Cerebellar nuclear complex (tissue), 1 donor: ENCODE results near the gene FLT4.
"Not testable (repeated sequence)": the region's sequence is repeated elsewhere in the genome, so short reads cannot be mapped to it uniquely, and the experiment has no call there.

Experiments used
- DNase-seq, 2 experiments: peaks; one replicate each; lab custom pipeline; 2025; lab: John Stamatoyannopoulos, UW

The FLT4 gene

DNA sequence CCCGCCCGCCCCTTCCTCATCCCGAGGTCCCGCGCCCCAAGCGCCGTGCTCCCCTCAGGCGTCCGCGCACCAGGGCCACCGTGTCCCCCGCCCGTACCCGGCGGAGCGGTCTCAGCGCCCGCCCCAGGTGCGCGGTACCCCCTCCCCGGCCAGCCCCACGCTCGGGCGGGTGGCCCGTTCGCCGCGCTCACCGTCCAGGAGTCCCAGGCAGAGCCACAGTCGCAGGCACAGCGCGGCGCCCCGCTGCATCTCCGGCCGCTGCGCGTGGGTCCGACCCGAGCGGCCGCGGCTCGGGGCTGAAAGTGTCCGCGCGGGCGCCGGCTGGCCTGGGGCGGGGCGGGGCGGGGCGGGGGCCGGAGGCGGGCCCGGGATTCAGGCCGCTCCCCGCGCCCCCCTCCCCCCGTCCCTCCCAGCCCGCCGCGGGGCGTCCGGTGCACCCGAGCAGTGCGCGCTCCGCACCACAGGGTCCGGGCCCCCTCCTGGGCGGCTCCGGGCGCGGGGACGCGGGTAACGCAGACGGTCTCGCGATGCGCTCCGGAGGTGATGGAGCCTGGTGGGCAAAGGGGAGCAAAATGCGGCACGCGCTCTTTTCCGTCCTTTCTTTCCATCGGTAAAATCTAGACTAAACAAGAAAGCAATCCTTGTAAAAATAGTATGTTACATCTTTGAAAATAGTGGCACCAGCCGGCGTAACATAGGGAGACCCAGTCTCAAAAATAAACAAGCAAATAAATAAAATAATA is at the start of gene FLT4:
FLT4 (minus strand) TSS at position 304 of the 743 bp plus-strand sequence; CDS start at position 249, 55 bp downstream.
- no peak for DNase-seq

DNA sequence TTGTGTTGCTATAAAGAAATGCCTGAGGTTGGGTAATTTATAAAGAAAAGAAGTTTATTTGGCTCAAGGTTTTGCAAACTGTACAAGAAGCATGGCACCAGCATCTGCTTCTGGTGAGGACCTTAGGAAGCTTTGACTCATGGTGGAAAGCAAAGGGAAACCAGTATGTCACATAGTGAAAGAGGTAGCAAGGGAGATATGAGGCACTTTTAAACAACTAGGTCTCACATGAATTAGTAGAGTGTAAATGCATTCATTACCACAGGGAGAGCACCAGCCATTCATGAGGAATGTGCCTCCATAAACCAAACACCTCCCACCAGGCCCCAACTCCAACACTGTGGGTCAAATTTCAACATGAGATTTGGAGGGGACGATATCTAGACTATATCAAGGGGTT is 49.6 kb upstream of the FLT4 start:
- DNase-seq: no peak

DNA sequence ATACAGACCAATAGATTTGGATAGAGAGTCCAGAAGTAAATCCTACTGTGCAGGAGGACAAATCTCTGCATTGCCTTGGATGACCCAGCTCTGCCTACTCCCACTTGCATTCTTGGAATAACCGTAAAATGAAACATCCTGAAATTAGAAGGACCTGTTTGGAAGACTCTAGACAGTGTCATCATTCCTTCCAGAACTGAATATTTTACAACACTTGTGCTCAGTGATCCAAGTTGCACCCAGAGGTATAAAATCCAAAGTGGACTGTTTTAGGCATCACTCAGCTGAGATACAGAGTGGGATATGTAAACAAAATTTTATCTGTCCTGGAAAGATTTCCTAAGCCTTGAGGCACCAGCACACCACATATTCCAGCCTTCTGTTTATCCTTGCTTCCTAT is 46.7 kb upstream of the FLT4 start:
- no peak for DNase-seq

DNA sequence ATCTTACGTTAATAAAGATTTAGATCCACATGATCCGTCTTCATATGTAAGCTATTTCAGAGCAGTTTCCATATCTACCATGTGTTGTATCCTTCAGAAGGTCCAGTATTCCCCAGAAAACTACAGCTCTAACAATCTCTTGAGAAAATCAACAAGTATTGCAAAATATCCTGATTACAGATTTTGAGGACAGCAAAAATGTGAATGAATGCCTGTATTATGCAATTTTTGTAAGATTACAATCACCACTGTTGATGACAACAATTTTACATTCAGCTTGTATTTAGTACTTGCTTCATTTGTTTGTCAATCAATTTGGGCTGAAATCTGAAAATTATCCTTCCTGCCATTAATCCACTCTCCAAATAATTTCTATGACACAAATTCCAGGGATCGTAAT is 43.0 kb upstream of the FLT4 start:
- no peak for DNase-seq

DNA sequence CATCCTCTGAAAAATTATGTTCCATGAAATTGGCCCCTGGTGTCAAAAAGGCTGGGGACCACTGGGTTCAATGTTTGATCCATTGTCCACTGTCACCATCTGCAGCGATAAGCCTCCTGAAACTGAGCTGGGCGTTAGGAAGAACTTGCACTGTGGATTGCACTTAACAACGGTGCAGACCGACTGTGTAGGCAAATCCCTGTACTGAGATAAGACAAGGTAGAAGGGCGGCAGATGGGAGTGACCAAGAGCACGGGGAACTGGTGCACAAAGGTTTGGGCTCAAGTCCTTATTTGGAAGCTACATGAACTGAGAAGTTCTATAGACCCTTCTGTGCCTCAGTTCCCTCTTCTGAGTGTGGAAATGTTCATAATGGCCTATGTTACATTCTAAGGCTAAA is 41.6 kb upstream of the FLT4 start:
- no peak for DNase-seq

DNA sequence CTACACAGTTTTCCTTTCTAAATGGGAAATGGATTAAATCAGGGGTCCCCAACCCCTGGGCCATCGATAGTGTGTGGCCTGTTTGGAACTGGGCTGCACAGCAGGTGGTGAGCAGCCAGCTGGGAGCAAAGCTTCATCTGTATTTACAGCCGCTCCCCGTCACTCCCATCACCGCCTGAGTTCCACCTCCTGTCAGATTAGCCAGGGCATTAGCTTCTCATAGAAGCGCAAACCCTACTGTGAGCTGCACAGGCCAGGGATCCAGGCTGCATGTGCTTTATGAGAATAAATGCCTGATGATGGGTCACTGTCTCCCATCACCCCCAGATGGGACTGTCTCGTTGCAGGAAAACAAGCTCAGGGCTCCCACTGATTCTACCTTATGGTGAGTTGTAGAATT is 41.2 kb upstream of the FLT4 start:
- no peak for DNase-seq

DNA sequence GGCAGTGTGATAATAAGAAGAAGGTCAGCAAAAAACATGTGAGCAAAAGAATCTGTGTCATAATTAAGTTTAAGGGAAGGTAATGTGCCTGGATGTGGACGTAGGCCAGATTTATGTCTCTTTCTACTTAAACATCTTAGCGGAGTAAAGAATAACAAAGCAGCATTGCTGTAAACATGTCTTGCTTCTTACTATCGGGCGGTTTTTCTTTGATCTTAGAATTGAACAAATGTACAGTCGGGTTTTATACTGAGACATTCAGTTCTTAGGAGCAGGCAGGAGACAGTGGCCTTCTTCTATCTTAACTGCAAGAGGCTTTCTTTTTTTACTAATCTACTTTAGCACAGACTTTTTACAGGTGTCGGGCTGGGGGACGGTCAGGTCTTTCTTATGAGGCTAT is 40.4 kb upstream of the FLT4 start:
- no peak for DNase-seq

DNA sequence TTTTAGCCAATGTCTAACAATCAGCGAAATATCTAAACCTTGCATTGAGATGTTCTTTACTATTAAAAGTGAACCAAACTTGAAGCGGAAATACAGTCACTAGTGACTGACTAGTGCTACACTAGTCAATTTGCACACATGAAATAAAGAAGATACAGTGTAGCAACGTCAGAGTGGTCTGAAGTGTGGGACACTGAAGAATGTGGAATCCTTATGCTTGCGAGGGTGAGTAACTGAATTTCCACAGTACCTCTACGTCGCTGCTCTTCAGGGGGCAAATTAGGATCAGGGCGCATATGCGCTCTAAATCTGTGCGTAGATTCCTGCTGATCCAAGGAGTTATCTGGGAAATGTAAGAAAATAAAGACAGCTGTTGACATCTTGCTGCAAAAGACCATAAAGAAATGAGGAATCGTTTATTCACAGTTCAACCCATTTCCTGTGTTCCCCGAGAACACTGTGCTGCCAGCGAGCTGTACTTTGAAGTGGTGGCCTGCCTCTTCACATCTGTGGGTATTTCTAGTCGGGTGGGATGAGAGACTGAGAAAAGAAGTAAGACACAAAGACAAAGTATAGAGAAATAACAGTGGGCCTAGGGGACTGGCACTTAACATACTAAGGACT is 39.8 kb upstream of the FLT4 start:
- no peak for DNase-seq

DNA sequence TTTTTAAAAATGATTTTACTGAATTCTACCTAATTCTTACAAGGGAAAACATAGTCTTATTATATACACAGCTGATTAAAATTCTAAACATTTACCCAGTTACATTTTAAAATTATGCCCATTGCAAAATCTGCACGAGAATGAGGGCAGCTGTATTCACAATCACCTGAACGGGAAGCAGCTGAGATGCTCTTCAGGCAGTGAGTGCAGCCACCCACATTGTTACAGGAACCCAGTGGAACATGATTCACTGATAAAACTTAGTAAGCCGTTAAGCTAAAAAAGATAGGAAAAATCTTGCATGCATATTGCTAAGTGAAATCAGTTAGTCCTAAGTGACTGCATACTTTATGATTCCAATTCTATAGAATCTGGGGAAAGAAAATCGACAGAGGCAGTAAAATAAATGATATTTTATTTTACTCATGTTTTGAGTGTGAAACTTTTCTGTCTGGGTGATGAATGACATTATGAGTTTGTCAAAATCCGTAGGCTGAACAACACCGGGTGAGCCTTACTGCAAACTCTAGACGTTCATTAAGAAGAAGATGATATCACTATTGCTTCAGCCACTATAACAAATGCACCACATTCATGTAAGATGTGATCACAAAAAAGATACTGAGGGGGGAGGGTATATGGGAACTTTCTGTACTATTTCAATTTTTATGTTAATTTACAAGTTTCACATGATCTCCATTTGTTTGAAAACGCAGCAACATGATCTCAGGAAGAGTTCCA is 39.1 kb upstream of the FLT4 start:
- DNase-seq: no peak

DNA sequence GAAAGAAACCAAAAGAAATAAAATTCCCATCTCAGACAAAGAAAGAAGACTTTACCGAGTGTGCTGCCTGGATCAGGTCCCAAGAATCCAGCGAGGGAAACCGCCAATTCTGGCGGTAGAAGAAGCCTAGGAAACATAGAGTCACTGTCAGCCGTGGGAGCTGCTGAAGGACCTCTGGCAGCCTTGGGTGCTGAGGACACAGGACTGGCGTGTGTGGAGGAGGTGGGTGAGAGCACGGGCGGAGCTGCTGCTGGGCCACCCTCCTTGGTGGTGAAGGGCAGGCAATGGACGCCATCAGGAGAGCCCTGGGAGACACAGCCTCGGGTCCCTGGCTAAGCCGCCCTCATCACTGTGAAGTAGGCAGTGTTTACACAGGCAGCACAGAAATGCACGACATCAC is 37.4 kb upstream of the FLT4 start:
- DNase-seq: not testable (repeated sequence)

DNA sequence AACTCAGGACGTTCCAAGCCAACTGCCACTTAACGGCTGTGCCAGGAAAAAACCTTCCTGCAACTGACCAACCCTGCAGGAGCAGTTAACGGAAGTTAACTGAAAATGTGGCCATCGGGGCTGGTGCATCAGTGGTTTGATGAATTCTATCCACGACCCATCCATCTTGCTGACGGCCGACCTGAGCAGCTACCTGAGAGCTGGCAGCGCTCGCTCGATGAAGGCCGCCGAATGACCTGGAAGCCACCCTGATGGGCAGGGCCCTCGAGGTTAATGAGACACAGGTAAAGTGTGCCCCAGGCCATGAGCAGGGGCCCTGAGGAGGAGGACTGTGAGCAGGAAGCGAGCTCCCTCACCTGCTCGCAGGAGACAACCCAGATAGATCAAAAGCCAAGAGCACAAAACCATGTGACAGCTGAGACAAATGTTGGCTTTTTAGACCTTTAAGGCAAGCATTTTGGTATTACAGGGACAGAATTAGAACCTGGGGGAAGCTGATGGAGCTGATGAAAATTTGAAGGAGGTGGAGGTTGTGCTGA is 35.3 kb upstream of the FLT4 start:
- no peak for DNase-seq

DNA sequence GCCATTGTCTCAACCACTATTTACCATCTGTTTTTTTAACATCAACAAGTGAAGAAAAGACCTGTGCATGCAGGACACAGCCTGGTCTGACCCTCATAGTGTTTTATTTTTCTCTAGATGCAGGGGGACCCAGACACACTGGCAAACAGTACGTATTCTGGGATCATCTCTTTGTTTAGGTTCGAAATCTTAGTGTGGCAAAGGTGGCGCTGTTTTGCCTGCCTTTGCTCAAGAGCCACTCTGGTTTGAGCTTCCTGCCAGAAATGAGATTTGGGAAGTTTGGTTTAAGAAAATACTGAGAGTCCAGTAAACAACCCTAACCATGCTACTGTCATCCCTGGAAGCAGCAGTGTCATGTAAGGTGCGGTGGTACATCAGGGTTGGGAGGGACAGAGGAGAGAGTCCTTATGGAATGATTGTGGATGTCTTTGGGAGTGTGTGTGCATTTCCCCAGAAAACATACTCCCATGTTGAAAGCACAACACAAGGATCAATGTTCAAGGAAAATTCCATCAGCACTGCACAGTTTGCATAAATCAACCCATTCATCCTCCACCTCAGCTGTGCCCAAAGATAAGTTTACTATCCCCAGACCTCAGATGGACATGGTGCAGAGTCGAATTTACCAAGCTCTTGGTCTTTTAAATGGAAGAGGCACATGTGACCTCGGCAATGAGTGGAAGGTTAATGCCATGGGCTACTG is 34.0 kb upstream of the FLT4 start:
- DNase-seq: no peak

DNA sequence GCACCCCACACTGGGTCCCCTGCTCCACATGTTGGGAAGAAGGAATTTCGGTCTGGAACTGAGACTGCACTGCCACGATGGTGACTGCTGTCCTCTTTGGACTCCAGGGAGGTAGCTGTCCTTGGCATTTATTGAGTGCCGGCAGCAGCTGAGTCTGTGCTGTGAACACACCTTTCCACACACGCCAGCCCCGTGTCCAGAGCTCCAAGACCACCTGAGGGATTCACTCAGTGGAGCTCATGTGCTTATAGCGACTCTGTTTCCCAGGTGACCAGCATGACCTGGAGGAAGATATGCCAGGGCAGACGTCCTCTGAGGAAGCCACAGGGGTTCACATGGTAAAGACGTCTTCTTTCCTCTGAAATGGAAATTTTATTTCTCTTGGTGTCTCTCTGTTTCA is 33.2 kb upstream of the FLT4 start:
- DNase-seq: no peak

DNA sequence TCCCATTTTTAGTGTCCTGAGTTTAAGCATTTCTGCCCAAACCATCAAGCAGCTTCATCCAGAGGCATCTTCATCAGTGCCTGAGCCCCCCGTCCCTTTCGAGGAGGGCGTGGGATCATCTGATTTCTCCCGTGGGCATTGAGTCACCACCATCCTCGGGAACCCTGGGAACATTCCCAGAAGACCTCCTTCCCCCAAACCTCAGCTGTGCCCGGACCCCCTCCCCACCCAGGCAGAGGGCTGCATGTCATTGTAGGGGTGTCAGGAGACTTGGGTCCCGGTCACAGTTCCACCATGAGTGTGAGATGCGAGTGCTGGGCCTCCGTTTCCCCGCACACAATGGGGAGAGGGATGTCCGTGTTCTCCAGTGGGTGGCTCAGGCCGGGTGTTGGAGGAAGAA is 32.6 kb upstream of the FLT4 start:
- not testable (repeated sequence) for DNase-seq

DNA sequence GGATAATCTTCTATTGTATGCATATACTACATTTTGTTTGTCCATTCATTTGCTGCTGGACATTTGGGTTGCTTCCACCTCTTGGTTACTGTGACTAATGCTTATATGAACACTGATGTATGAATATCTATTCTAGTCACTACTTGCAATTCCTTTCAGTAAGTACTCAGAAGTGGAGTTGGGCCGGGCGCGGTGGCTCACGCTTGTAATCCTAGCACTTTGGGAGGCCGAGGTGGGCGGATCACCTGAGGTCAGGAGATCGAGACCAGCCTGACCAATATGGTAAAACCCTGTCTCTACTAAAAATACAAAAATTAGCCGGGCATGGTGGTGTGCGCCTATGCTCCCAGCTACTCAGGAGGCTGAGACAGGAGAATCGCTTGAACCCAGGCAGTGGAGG is 28.9 kb upstream of the FLT4 start:
- not testable (repeated sequence) for DNase-seq

DNA sequence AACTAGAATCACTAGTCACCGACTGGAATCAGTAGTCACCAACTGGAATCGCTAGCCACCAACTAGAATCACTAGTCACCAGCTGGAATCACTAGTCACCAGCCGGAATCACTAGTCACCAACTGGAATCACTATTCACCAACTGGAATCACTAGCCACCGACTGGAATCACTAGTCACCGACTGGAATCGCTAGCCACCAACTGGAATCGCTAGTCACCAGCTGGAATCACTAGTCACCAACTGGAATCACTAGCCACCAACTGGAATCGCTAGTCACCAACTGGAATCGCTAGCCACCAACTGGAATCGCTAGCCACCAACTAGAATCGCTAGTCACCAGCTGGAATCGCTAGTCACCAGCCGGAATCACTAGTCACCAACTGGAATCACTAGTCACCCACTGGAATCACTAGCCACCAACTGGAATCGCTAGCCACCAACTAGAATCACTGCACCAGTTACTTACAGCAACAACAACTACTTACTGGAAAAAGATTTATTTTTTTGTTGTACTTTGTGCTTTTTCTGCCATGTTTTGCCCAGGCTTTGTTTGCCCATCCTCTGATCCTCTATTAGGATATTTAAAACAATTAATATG is 25.7 kb upstream of the FLT4 start:
- no peak for DNase-seq

DNA sequence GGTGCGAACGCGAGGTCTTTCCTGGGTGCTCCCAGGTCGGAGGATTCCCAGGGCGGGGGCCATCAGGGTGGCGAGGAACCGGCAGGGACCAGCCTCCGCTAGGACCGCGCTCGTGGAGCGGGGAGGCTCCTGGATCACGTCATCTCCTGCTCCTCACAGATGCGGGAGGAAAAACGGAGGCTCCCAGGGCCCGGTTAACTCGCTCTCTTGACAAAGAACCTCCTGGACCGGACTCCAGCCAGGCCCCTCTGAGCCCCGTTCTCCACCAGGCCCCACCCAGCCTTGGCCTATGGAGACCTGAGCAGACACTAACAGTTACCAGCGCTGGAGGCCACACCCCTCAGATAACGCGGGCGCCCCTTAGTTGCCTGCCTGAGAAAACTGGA is 24.7 kb upstream of the FLT4 start:
- DNase-seq: not testable (repeated sequence)

DNA sequence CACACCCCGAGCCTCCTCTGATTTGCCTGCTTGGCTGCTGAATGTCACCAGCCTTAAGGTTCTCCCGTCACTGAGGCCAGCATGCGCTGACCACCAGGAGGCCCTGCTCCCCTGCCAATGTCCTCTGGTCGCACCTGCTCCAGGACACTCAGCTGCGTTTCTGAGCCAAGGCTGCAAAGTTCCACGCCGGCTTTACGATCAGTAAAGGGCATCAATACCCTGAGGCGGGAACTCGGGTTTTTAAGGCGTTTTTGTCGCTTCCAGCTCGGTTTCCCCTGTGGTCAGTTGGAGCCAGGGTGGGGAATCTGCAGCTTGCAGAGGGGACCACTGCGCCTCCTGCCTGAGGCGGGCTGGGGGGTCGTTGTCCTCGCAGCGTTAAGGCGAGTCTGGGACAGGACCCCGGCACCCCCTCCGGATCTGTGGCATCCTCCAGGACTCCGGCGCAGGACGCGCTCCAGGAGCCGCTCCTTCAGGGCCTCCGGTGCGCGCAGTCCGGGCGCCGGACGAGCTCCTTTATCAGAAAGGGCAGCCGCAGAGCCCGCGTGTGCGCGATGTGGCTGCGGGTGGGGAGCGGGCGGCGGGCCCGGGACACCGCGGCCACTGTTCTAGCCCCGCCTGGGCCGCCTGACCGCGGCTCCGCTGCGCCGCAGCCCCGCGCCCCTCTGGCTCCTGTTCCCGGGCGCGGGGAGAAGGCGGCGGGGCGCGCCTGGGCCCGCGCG is 24.1 kb upstream of the FLT4 start:
- DNase-seq: no peak

DNA sequence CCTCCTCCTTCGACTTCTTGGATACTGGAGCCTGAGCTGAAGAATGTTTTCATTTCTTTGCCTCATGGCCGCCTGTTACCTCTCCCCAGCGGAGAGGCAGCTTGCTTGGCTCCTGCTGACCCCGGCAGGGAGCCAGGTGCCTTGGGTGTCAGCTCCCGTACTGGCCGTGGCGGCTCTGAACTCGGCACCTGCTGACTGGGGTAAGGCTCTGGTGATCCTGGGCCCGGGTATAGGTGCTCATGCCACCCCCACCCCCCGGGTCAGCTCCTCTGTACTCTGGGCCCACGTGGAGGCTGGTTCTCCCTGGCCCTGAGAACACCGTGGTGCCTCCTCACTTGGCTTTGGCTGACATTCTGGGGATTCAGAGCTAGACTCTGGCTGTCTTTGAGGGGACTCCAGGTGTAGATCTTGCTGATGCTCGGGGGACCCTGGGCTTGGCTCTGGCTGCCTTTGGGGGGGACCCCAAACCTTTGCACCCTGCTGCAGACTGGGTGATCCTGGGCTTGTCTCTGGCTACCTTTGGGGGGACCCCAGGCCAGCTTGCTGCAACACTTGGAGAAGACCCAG is 22.6 kb upstream of the FLT4 start:
- not testable (repeated sequence) for DNase-seq

DNA sequence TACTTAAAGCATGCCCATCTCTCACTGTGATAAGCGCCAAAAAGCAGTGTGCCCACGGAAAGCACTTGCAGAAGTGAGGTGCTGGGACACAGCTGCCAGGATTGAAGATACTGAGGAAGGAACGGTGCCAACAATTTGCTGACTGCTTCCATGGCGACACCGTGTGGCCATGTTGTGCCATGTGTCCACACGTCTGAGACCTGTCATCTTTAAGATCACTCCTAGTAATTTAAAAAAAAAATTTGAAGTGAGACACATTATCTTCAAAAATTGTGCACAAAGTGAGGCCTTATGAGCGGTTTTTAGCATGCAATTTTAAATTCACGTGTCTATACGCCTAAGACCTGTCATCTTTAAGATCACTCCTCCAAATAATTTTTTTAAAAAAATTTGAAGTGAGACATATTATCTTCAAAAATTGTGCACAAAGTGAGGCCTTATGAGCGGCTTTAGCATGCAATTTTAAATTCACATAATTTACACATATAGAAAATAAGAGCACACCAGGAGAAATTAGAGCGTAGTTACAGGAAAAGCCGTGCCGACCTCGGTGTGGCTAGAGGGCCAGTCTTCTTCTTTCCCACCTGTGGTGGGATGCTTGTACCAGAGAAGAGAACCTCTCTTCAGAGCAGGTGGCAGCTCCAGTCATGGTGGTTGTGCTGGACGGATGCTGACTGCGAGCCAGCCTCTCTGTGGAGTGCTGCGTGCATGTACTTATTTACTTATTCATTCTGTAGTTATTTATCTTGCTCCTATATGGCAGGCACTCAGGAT is 21.4 kb upstream of the FLT4 start:
- no peak for DNase-seq
